HG02642 (cell line): Measurements from ENCODE around the gene PCDHB10.
"Not testable (repeated sequence)": the region's sequence is repeated elsewhere in the genome, so short reads cannot be mapped to it uniquely, and the experiment has no call there.

ENCODE experiments used
- ATAC-seq: cut with Tn5 transposase; IDR thresholded peaks from one replicate; pipeline ENCODE4 v1.9.1; 2021; ENCODE audit warnings: mild to moderate bottlenecking; ENCODE audit not compliant: unreplicated experiment, poor library complexity

Gene PCDHB10

GRCh38 chr5:141192110-141192725 is at the start of gene PCDHB10:
TSS of gene PCDHB10 (plus strand) at chr5:141192353. CDS start at chr5:141192553, 200 bp downstream.
- no peak for ATAC-seq

- ATAC-seq: no peak
These were observed 42.3 kb upstream of the PCDHB10 start, which contains the start of gene PCDHB6 for GRCh38 chr5:141149812-141150211. TSS of gene PCDHB6 (plus strand) at chr5:141150057. CDS start at chr5:141150258, 201 bp downstream.

GRCh38 chr5:141150224-141150992 is 41.7 kb upstream of the PCDHB10 start:
- no peak for ATAC-seq

- ATAC-seq: no peak
These were observed 41.2 kb upstream of the PCDHB10 start for GRCh38 chr5:141150993-141151325.

GRCh38 chr5:141151632-141152031 is 40.5 kb upstream of the PCDHB10 start:
- ATAC-seq: not testable (repeated sequence)

- not testable (repeated sequence) for ATAC-seq
These were observed 40.1 kb upstream of the PCDHB10 start for GRCh38 chr5:141152096-141152495.

- ATAC-seq: no peak
These were observed 36.4 kb upstream of the PCDHB10 start for GRCh38 chr5:141155540-141156374.

- not testable (repeated sequence) for ATAC-seq
These were observed 34.8 kb upstream of the PCDHB10 start for GRCh38 chr5:141157356-141157755.

GRCh38 chr5:141157901-141158300 is 34.3 kb upstream of the PCDHB10 start:
- ATAC-seq: not testable (repeated sequence)

GRCh38 chr5:141172381-141173204 is 19.6 kb upstream of the PCDHB10 start, which contains the start of gene PCDHB7:
TSS of gene PCDHB7 (plus strand) at chr5:141172644. CDS start at chr5:141172836, 192 bp downstream.
- ATAC-seq: no peak

GRCh38 chr5:141174291-141175104 is 17.7 kb upstream of the PCDHB10 start:
- not testable (repeated sequence) for ATAC-seq

- ATAC-seq: no peak
These were observed 16.2 kb upstream of the PCDHB10 start for GRCh38 chr5:141175933-141176332.

GRCh38 chr5:141177577-141178191 is 14.5 kb upstream of the PCDHB10 start, which contains the start of gene PCDHB8:
TSS of gene PCDHB8 (plus strand) at chr5:141177790. CDS start at chr5:141178035, 245 bp downstream.
- ATAC-seq: not testable (repeated sequence)

- not testable (repeated sequence) for ATAC-seq
These were observed 12.8 kb upstream of the PCDHB10 start for GRCh38 chr5:141179371-141179770.

- not testable (repeated sequence) for ATAC-seq
These were observed 12.3 kb upstream of the PCDHB10 start for GRCh38 chr5:141179876-141180275.

GRCh38 chr5:141180313-141180712 is 11.8 kb upstream of the PCDHB10 start:
- ATAC-seq: no peak

GRCh38 chr5:141182248-141182647 is 9.9 kb upstream of the PCDHB10 start, which contains the start of gene PCDHB16:
TSS of gene PCDHB16 (plus strand) at chr5:141182387. CDS start at chr5:141182560, 173 bp downstream.
- ATAC-seq: no peak

- not testable (repeated sequence) for ATAC-seq
These were observed 7.9 kb upstream of the PCDHB10 start for GRCh38 chr5:141184117-141184855.
